KMS-11 (cell line): ENCODE results near the gene COPG1.

Experiments
- H2AFZ ChIP-seq: fragments of 200-600 bp; sonication (generic); 2 replicates; pipeline ENCODE4 v1.6.1; 2016; ENCODE audit warnings: antibody characterized with exemption, mixed run types, low read depth
- H3K27ac ChIP-seq: fragments of 200-600 bp; sonication (generic); 2 replicates; pipeline ENCODE4 v1.6.1; 2016; ENCODE audit warnings: mild to moderate bottlenecking, mixed run types
- H3K27me3 ChIP-seq: fragments of 200-600 bp; sonication (generic); 2 replicates; pipeline ENCODE4 v1.6.1; 2017; ENCODE audit warnings: mild to moderate bottlenecking, low read depth, mixed run types, moderate library complexity; ENCODE audit not compliant: insufficient read depth
- H3K36me3 ChIP-seq: fragments of 200-600 bp; sonication (generic); 2 replicates; pipeline ENCODE4 v1.6.1; 2017; ENCODE audit warnings: mild to moderate bottlenecking, mixed run types; ENCODE audit not compliant: insufficient read depth
- H3K4me1 ChIP-seq: fragments of 200-600 bp; sonication (generic); 2 replicates; pipeline ENCODE4 v1.6.1; 2016; ENCODE audit warnings: mild to moderate bottlenecking, low read depth, mixed run types; ENCODE audit not compliant: poor library complexity, severe bottlenecking
- H3K4me2 ChIP-seq: fragments of 200-600 bp; sonication (generic); 2 replicates; pipeline ENCODE4 v1.7.0; 2016; ENCODE audit warnings: mild to moderate bottlenecking, mixed run types
- H3K4me3 ChIP-seq: fragments of 200-600 bp; sonication (generic); IDR thresholded peaks from 2 replicates; pipeline ENCODE4 v1.6.1; 2017; ENCODE audit warnings: low read depth, low read length, mixed read lengths; ENCODE audit not compliant: insufficient read depth
- H3K79me2 ChIP-seq: fragments of 200-600 bp; sonication (generic); 2 replicates; pipeline ENCODE4 v1.6.1; 2016; ENCODE audit warnings: low read depth, mixed run types; ENCODE audit not compliant: insufficient read depth
- H3K9ac ChIP-seq: fragments of 200-600 bp; sonication (generic); 2 replicates; pipeline ENCODE4 v1.6.1; 2016; ENCODE audit warnings: mild to moderate bottlenecking, mixed run types
- H4K20me1 ChIP-seq: fragments of 200-600 bp; sonication (generic); 2 replicates; pipeline ENCODE4 v1.6.1; 2016; ENCODE audit warnings: mild to moderate bottlenecking, mixed run types; ENCODE audit not compliant: insufficient read depth
- TF ChIP-seq, protein P1 (sequence below): fragments of 200-600 bp; sonication (generic); conservative IDR thresholded peaks from 2 replicates; pipeline ENCODE4 v1.6.1; 2017; ENCODE audit warnings: low read depth, mild to moderate bottlenecking, antibody characterized with exemption, low read length, moderate library complexity, mixed read lengths

COPG1 gene

DNA sequence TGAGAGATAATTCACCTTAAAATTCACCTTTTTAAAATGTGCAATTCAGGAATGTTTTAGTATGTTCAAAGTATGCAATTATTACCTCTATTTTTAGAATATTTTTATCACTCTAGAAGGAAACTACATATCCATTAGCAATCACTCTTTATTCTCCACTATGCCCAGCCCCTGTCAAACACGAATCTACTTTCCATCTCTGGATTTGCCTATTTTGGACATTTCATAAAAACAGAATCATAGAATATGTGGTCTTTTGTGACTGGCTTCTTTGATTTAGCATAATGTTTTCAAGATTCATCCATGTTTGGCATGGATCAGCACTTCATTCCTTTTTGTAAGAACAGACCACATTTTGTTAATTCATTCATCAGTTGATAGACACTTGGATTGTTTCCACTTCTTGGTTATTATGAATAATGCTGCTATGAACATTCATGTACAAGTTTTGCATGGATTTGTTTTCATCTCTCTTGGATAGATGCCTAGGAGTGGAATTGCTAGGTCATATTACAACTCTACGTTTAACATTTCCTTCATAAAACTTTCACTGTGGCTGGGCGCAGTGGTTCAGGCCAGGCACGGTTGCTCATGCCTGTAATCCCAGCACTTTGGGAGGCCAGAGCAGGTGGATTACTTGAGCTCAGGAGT lies 42.0 kb downstream of the COPG1 start:
- H2AFZ ChIP-seq, result no peak overlapping the region
- no peaks in the 10 kb centered on the region for H3K4me1 ChIP-seq
- no peaks in the 10 kb centered on the region for H3K36me3 ChIP-seq
- no peak overlapping the region for H3K4me2 ChIP-seq
- H3K9ac ChIP-seq, result no peak overlapping the region
- H4K20me1 ChIP-seq, result no peaks in the 10 kb centered on the region
- no peaks in the 10 kb centered on the region for H3K79me2 ChIP-seq
- no peaks in the 10 kb centered on the region for H3K27me3 ChIP-seq
- no peak overlapping the region for H3K27ac ChIP-seq
- TF ChIP-seq, protein P1, sequence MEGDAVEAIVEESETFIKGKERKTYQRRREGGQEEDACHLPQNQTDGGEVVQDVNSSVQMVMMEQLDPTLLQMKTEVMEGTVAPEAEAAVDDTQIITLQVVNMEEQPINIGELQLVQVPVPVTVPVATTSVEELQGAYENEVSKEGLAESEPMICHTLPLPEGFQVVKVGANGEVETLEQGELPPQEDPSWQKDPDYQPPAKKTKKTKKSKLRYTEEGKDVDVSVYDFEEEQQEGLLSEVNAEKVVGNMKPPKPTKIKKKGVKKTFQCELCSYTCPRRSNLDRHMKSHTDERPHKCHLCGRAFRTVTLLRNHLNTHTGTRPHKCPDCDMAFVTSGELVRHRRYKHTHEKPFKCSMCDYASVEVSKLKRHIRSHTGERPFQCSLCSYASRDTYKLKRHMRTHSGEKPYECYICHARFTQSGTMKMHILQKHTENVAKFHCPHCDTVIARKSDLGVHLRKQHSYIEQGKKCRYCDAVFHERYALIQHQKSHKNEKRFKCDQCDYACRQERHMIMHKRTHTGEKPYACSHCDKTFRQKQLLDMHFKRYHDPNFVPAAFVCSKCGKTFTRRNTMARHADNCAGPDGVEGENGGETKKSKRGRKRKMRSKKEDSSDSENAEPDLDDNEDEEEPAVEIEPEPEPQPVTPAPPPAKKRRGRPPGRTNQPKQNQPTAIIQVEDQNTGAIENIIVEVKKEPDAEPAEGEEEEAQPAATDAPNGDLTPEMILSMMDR, result no peak
- no peak overlapping the region for H3K4me3 ChIP-seq

DNA sequence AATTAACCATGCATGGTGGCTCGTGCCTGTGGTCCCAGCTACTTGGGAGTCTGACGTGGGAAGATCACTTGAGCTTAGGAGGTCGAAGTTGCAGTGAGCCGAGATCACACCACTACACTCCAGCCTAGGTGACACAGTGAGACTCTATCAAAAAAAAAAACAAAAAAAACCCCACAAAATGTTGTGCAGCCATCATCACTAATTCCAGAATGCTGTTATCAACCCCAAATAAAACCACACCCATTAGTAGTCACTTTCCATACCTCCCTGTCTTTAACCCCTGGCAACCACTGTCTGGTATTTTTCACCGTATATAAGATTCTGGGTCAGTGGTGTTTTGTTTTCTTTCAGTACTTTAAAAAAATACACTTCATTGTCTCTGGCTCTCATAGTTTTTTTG lies 45.9 kb downstream of the COPG1 start:
- no peaks in the 10 kb centered on the region for H3K36me3 ChIP-seq
- TF ChIP-seq, protein P1, result no peak
- no peaks in the 10 kb centered on the region for H3K4me1 ChIP-seq
- H3K4me3 ChIP-seq, result no peak overlapping the region
- H3K27ac ChIP-seq, result no peak overlapping the region
- no peaks in the 10 kb centered on the region for H3K79me2 ChIP-seq
- no peaks in the 10 kb centered on the region for H3K27me3 ChIP-seq
- no peaks in the 10 kb centered on the region for H4K20me1 ChIP-seq
- no peak overlapping the region for H3K9ac ChIP-seq
- H3K4me2 ChIP-seq, result no peak overlapping the region
- no peak overlapping the region for H2AFZ ChIP-seq

DNA sequence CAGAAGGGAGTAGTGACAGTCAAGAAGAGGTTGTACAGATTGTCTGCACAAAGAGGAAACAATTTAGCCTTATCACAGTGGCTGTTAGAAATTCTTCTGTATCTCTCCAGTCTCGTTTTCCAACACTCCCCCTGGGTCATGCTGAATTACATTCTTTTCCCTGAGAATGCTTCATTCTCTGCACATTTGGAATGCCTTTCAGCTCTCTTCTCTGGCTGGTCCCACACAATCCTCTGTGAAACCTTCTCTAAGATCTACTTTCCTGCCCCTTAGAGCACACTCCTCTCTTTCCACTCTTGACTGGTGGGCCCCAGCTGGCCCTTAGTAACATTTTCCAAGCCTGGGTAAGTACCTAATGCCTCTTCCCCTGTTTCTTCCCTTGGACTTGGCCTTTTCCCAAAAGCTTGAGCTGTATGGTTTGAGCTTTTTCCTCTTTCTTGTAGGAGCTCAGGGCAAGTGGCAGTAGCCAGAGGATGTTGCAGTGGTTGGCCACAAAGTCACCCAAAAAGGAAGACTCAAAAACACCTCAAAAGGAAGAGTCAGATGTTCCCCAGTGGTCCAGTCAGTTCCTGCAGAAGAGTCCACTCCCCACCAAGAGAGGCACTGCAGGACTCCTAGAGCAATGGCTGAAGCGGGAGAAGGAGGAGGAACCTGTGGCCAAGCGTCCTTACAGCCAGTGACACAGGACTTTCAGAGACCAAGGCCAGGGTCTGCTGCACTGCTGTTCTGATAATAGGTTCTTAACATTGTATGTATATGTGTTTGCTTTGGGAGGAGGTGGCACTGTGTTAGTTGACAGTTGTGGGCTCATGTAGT lies 54.9 kb downstream of the COPG1 start:
- no peak overlapping the region for H3K4me3 ChIP-seq
- H3K9ac ChIP-seq, result no peak overlapping the region
- H2AFZ ChIP-seq, result no peak overlapping the region
- H3K27me3 ChIP-seq, result no peaks in the 10 kb centered on the region
- H3K4me2 ChIP-seq, result no peak overlapping the region
- TF ChIP-seq, protein P1, result no peak
- H3K4me1 ChIP-seq, result peaks cover 27% of the 10 kb centered on the region
- no peaks in the 10 kb centered on the region for H4K20me1 ChIP-seq
- no peaks in the 10 kb centered on the region for H3K36me3 ChIP-seq
- H3K79me2 ChIP-seq, result no peaks in the 10 kb centered on the region
- no peak overlapping the region for H3K27ac ChIP-seq

DNA sequence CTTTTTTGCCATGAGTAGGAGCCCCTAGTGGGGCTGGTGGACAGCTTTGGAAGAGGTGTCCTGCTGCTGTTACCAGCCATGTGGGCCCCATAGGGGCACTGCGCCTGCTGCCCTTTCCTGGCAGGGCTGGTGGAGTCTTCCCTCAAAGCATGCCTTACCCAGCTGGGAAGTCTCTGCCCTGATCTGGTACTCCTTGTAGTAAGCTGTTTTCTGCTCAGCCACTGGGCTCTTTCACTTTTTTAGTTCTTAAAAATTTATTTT lies 55.5 kb downstream of the COPG1 start:
- Histone ChIP-seq H2AFZ (no peak overlapping the region), H4K20me1 (no peaks in the 10 kb centered on the region), H3K4me1 (peaks cover 32% of the 10 kb centered on the region), H3K79me2 (no peaks in the 10 kb centered on the region), H3K4me3 (no peak overlapping the region), H3K27me3 (no peaks in the 10 kb centered on the region), H3K27ac (no peak overlapping the region), H3K9ac (no peak overlapping the region), H3K4me2 (no peak overlapping the region), H3K36me3 (no peaks in the 10 kb centered on the region)
- TF ChIP-seq, protein P1, result no peak
